OCI-LY1 (cell line): ENCODE data around the gene ANK3.

Experiments
- H2AFZ ChIP-seq: fragments of 200-600 bp; sonication (generic), shearing (Covaris generic); 2 replicates; pipeline ENCODE4 v1.6.0; 2014; ENCODE audit warnings: antibody characterized with exemption, mild to moderate bottlenecking, low read length
- H3F3A ChIP-seq: fragments of 200-600 bp; sonication (generic), shearing (Covaris generic); 2 replicates; pipeline ENCODE4 v1.6.0; 2014; ENCODE audit warnings: mild to moderate bottlenecking, antibody characterized with exemption, low read length, moderate library complexity; ENCODE audit not compliant: insufficient read depth
- H3K27ac ChIP-seq: fragments of 200-600 bp; sonication (generic); 2 replicates; pipeline ENCODE4 v1.5.1; 2014; ENCODE audit warnings: low read length, mixed run types, mild to moderate bottlenecking, low read depth; ENCODE audit not compliant: poor library complexity, severe bottlenecking
- H3K27me3 ChIP-seq: fragments of 200-600 bp; sonication (generic); 2 replicates; pipeline ENCODE4 v1.6.0; 2014; ENCODE audit warnings: antibody characterized with exemption, mild to moderate bottlenecking, low read length, moderate library complexity; ENCODE audit not compliant: insufficient read depth
- H3K36me3 ChIP-seq: fragments of 200-600 bp; sonication (generic); 2 replicates; pipeline ENCODE4 v1.6.1; 2014; ENCODE audit warnings: mild to moderate bottlenecking, antibody characterized with exemption, low read length, moderate library complexity, mixed read lengths; ENCODE audit not compliant: insufficient read depth
- H3K4me1 ChIP-seq: fragments of 200-600 bp; sonication (generic); 2 replicates; pipeline ENCODE4 v1.5.1; 2014; ENCODE audit warnings: mild to moderate bottlenecking, low read length, moderate library complexity; ENCODE audit not compliant: insufficient read depth, severe bottlenecking
- H3K4me2 ChIP-seq: fragments of 200-600 bp; sonication (generic), shearing (Covaris generic); 2 replicates; pipeline ENCODE4 v1.6.1; 2014; ENCODE audit warnings: low read length
- H3K4me3 ChIP-seq: fragments of 200-600 bp; sonication (generic); 2 replicates; pipeline ENCODE4 v1.5.1; 2014; ENCODE audit warnings: low read length, low read depth, mild to moderate bottlenecking, mixed read lengths; ENCODE audit not compliant: poor library complexity, severe bottlenecking
- H3K79me2 ChIP-seq: fragments of 200-600 bp; shearing (Covaris generic); 2 replicates; pipeline ENCODE4 v1.6.1; 2016; ENCODE audit warnings: mixed run types, low read length, mixed read lengths; ENCODE audit not compliant: insufficient read depth
- H3K9ac ChIP-seq: fragments of 200-600 bp; sonication (generic), shearing (Covaris generic); 2 replicates; pipeline ENCODE4 v1.6.1; 2014; ENCODE audit warnings: mild to moderate bottlenecking, low read length, mixed read lengths
- H3K9me2 ChIP-seq: fragments of 200-600 bp; sonication (generic), shearing (Covaris generic); 2 replicates; pipeline ENCODE4 v1.6.1; 2014; ENCODE audit warnings: low read depth, mild to moderate bottlenecking, low read length, mixed read lengths
- H3K9me3 ChIP-seq: fragments of 200-600 bp; shearing (Covaris generic); 2 replicates; pipeline ENCODE4 v1.6.1; 2014; ENCODE audit warnings: low read length, mixed read lengths
- H4K20me1 ChIP-seq: fragments of 200-600 bp; sonication (generic), shearing (Covaris generic); 2 replicates; pipeline ENCODE4 v1.6.0; 2016; ENCODE audit warnings: mild to moderate bottlenecking, low read length; ENCODE audit not compliant: insufficient read depth
- CTCF ChIP-seq: fragments of 200-600 bp; sonication (generic), shearing (Covaris generic); IDR thresholded peaks from 2 replicates; pipeline ENCODE4 v1.5.1; 2017; ENCODE audit warnings: mild to moderate bottlenecking, antibody characterized with exemption, low read length, moderate library complexity, mixed read lengths
- EZH2 ChIP-seq: fragments of 200-600 bp; sonication (generic), shearing (Covaris generic); IDR thresholded peaks from 2 replicates; pipeline ENCODE4 v1.8.0; 2017; ENCODE audit warnings: borderline replicate concordance, mixed run types, mild to moderate bottlenecking, antibody characterized with exemption, low read length, moderate library complexity, mixed read lengths

The ANK3 gene

GRCh38 chr10:60254776-60255175, 134.9 kb downstream of the ANK3 start:
- H3K9ac ChIP-seq = no peak overlapping the region
- H3K36me3 ChIP-seq = peaks cover 21% of the 10 kb centered on the region; the same call in 1 of the 2 replicates
- H3K4me2 ChIP-seq = no peak overlapping the region
- H3K9me2 ChIP-seq = no peaks in the 10 kb centered on the region
- H2AFZ ChIP-seq = no peak overlapping the region
- no peak overlapping the region for H3K4me3 ChIP-seq
- H3K4me1 ChIP-seq = no peaks in the 10 kb centered on the region
- no peak for TF ChIP-seq EZH2
- TF ChIP-seq CTCF = no peak
- no peaks in the 10 kb centered on the region for H4K20me1 ChIP-seq
- H3K79me2 ChIP-seq = no peaks in the 10 kb centered on the region
- H3K9me3 ChIP-seq = no peaks in the 10 kb centered on the region
- H3F3A ChIP-seq = no peaks in the 10 kb centered on the region
- H3K27ac ChIP-seq = no peak overlapping the region
- H3K27me3 ChIP-seq = no peaks in the 10 kb centered on the region

GRCh38 chr10:60253484-60253883, 136.2 kb downstream of the ANK3 start:
- Histone ChIP-seq H3K79me2 (no peaks in the 10 kb centered on the region), H3K9ac (no peak overlapping the region), H3K9me3 (no peaks in the 10 kb centered on the region), H3F3A (no peaks in the 10 kb centered on the region), H3K9me2 (no peaks in the 10 kb centered on the region), H3K4me3 (no peak overlapping the region), H2AFZ (no peak overlapping the region), H3K27me3 (no peaks in the 10 kb centered on the region), H3K4me1 (no peaks in the 10 kb centered on the region), H3K4me2 (no peak overlapping the region), H3K36me3 (peaks cover 17% of the 10 kb centered on the region; the same call in 1 of the 2 replicates), H4K20me1 (no peaks in the 10 kb centered on the region), H3K27ac (no peak overlapping the region)
- TF ChIP-seq EZH2 (no peak), CTCF (no peak)

- H3K27me3 ChIP-seq = no peaks in the 10 kb centered on the region
- no peak overlapping the region for H3K9ac ChIP-seq
- H3F3A ChIP-seq = no peaks in the 10 kb centered on the region
- H4K20me1 ChIP-seq = no peaks in the 10 kb centered on the region
- no peaks in the 10 kb centered on the region for H3K79me2 ChIP-seq
- H3K9me2 ChIP-seq = no peaks in the 10 kb centered on the region
- H2AFZ ChIP-seq = no peak overlapping the region
- H3K36me3 ChIP-seq = peaks cover 16% of the 10 kb centered on the region; the same call in 1 of the 2 replicates
- no peaks in the 10 kb centered on the region for H3K4me1 ChIP-seq
- no peak overlapping the region for H3K27ac ChIP-seq
- no peak overlapping the region for H3K4me3 ChIP-seq
- H3K4me2 ChIP-seq = no peak overlapping the region
- H3K9me3 ChIP-seq = no peaks in the 10 kb centered on the region
- TF ChIP-seq CTCF (no peak), EZH2 (no peak)
Observed at GRCh38 chr10:60252688-60253087, 137.0 kb downstream of the ANK3 start.
